Gastrocnemius medialis (tissue), 4 donors: ENCODE measurements around the gene HLCS. TPM values are rescaled to one million over a fixed set of nuclear protein-coding genes. Genes with fewer than 3 reads are reported as not detected.

ENCODE experiments used
- ATAC-seq, 2 donors: fragments of 150-250 bp; one replicate each; pipeline ENCODE4 v1.9.1; 2016
- DNase-seq, 2 donors: peaks; one replicate each; pipeline ENCODE4 v3.0.0-alpha.2; 2019
- H3K27ac ChIP-seq, 4 donors: fragments of 200-600 bp; sonication (generic); 1 replicate in 1 of 4; 2 replicates in 3 of 4; pipeline ENCODE4 v1.5.1; 2016 to 2018; ENCODE audit warnings: mild to moderate bottlenecking in 2 of 4, moderate library complexity in 1 of 4
- H3K27me3 ChIP-seq, 3 donors: fragments of 200-600 bp; sonication (generic) in 2 of 3; 1 replicate in 1 of 3; 2 replicates in 2 of 3; pipeline versions ENCODE4 v1.5.1 to v1.6.0; 2016 to 2019; ENCODE audit warnings: mild to moderate bottlenecking in 1 of 3, moderate library complexity in 1 of 3
- H3K36me3 ChIP-seq, 2 donors: fragments of 200-600 bp; sonication (generic) in 1 of 2; one replicate each; pipeline ENCODE4 v1.5.1; 2017 to 2018
- H3K4me1 ChIP-seq, 2 donors: fragments of 200-600 bp; sonication (generic) in 1 of 2; one replicate each; pipeline ENCODE4 v1.5.1; 2016 to 2017; ENCODE audit warnings: mild to moderate bottlenecking in 2 of 2
- H3K4me3 ChIP-seq, 4 donors: fragments of 200-600 bp; sonication (generic) in 3 of 4; 1 replicate in 1 of 4; 2 replicates in 3 of 4; pipeline ENCODE4 v1.5.1; 2016 to 2019; ENCODE audit warnings: mild to moderate bottlenecking in 2 of 4
- H3K9me3 ChIP-seq, 3 donors: fragments of 200-600 bp; sonication (generic) in 2 of 3; 1 replicate in 1 of 3; 2 replicates in 2 of 3; pipeline ENCODE4 v1.5.1; 2016 to 2019
- CTCF ChIP-seq, 5 experiments: fragments of 450-650 bp in 3 of 5; fragments of 200-600 bp in 2 of 5; sonication (generic) in 2 of 5; IDR thresholded peaks in 4 of 5; conservative IDR thresholded peaks in 1 of 5; 1 replicate in 4 of 5; 2 replicates in 1 of 5; pipeline ENCODE4 v1.5.1; 2016 to 2019; ENCODE audit warnings: antibody characterized with exemption in 5 of 5, mild to moderate bottlenecking in 3 of 5, moderate library complexity in 3 of 5
- POLR2A ChIP-seq, 2 donors: fragments of 450-650 bp; IDR thresholded peaks; one replicate each; pipeline ENCODE4 v1.6.1; 2017; ENCODE audit warnings: antibody characterized with exemption in 2 of 2, mild to moderate bottlenecking in 2 of 2, moderate library complexity in 2 of 2
- in situ Hi-C, 4 donors: fragments of 200-750 bp; cut with MboI; loops; one replicate each; pipeline versions ENCODE4 v1.15.0 to v1.8.0; 2017; ENCODE audit warnings: low sequenced_read_pairs in 4 of 4
- intact Hi-C: fragments of 100-400 bp; cut with DNase I; formaldehyde crosslinking; loops from one replicate; pipeline ENCODE4 v1.15.1; 2023; ENCODE audit warnings: low total_unique reads
- total RNA-seq, 4 donors: library from RNA; depleted of rRNA; stranded (reverse); fragments of >200 nt; gene quantifications; one replicate each; pipeline versions ENCODE4 v1.1.0 to v1.2.3, GENCODE V29; 2016

HLCS gene
- total RNA-seq, 4 donors from 2014 or later = 10.6 to 18.4 (median 15.4) TPM

GRCh38 chr21:36798491-36798890 lies 168.0 kb downstream of the HLCS start:
- Histone ChIP-seq H3K27ac (no peak overlapping the region), H3K36me3 (no peaks in the 10 kb centered on the region), H3K9me3 (no peaks in the 10 kb centered on the region), H3K4me3 (no peak overlapping the region), H3K27me3 (no peaks in the 10 kb centered on the region), H3K4me1 (no peaks in the 10 kb centered on the region)
- DNase-seq (no peak), ATAC-seq (no peak)
- intact Hi-C loops = no loop called here
- TF ChIP-seq CTCF (IDR thresholded peaks at IDR 0.05 in 4 of 5, conservative IDR thresholded peaks at IDR 0.05 in 1 of 5) (no peak), POLR2A (IDR thresholded peaks at IDR 0.05) (no peak)
- in situ Hi-C loops = no loop called here

GRCh38 chr21:36796070-36796469 lies 170.4 kb downstream of the HLCS start:
- no peaks in the 10 kb centered on the region for H3K36me3 ChIP-seq
- H3K4me1 ChIP-seq = peaks cover 5 to 6% of the 10 kb centered on the region in 2 donors
- in situ Hi-C loops (no loop called here), intact Hi-C loops (no loop called here)
- DNase-seq (no peak), ATAC-seq (no peak)
- H3K9me3 ChIP-seq = no peaks in the 10 kb centered on the region
- no peak overlapping the region for H3K4me3 ChIP-seq
- H3K27me3 ChIP-seq = no peaks in the 10 kb centered on the region
- no peak for TF ChIP-seq POLR2A (IDR thresholded peaks at IDR 0.05)
- no peak for TF ChIP-seq CTCF (IDR thresholded peaks at IDR 0.05 in 4 of 5, conservative IDR thresholded peaks at IDR 0.05 in 1 of 5)
- no peak overlapping the region for H3K27ac ChIP-seq

- H3K4me1 ChIP-seq = peaks cover 5 to 6% of the 10 kb centered on the region in 2 donors
- H3K4me3 ChIP-seq = peak overlapping the region in 1 of 4 donors; percentile 18
- no peaks in the 10 kb centered on the region for H3K9me3 ChIP-seq
- no peaks in the 10 kb centered on the region for H3K27me3 ChIP-seq
- H3K27ac ChIP-seq = peak overlapping the region in 3 of 4 donors; percentile 18 to 65 (median 63)
- peak; percentile 69 to 71 for DNase-seq
- intact Hi-C loops (loop anchor here (2.0 kb wide), 1 partner anchor 42 kb away; no protein-coding TSS in a partner anchor), in situ Hi-C loops (no loop called here)
- TF ChIP-seq CTCF (IDR thresholded peaks at IDR 0.05 in 4 of 5, conservative IDR thresholded peaks at IDR 0.05 in 1 of 5) (no peak), POLR2A (IDR thresholded peaks at IDR 0.05) (no peak)
- H3K36me3 ChIP-seq = no peaks in the 10 kb centered on the region
- peak; percentile 99 for ATAC-seq
Measured at GRCh38 chr21:36792505-36792967, 173.9 kb downstream of the HLCS start.

- ATAC-seq (peak; percentile 48 to 56), DNase-seq (no peak)
- no peaks in the 10 kb centered on the region for H3K36me3 ChIP-seq
- intact Hi-C loops (loop anchor here (2.0 kb wide), 1 partner anchor 43 kb away; no protein-coding TSS in a partner anchor), in situ Hi-C loops (no loop called here)
- peak overlapping the region in 3 of 4 donors; percentile 18 to 65 (median 63) for H3K27ac ChIP-seq
- TF ChIP-seq CTCF (IDR thresholded peaks at IDR 0.05 in 4 of 5, conservative IDR thresholded peaks at IDR 0.05 in 1 of 5) = no peak
- TF ChIP-seq POLR2A (IDR thresholded peaks at IDR 0.05) = no peak
- no peaks in the 10 kb centered on the region for H3K27me3 ChIP-seq
- peaks cover 5 to 6% of the 10 kb centered on the region in 2 donors for H3K4me1 ChIP-seq
- no peaks in the 10 kb centered on the region for H3K9me3 ChIP-seq
- peak overlapping the region in 2 of 4 donors; percentile 18 to 29 for H3K4me3 ChIP-seq
Measured at GRCh38 chr21:36791695-36792470, 174.6 kb downstream of the HLCS start.
